ENCODE results near the gene B4GALT1.
A peak's percentile ranks its signal among the peaks of the same experiment; 100 is the strongest.

DNA sequence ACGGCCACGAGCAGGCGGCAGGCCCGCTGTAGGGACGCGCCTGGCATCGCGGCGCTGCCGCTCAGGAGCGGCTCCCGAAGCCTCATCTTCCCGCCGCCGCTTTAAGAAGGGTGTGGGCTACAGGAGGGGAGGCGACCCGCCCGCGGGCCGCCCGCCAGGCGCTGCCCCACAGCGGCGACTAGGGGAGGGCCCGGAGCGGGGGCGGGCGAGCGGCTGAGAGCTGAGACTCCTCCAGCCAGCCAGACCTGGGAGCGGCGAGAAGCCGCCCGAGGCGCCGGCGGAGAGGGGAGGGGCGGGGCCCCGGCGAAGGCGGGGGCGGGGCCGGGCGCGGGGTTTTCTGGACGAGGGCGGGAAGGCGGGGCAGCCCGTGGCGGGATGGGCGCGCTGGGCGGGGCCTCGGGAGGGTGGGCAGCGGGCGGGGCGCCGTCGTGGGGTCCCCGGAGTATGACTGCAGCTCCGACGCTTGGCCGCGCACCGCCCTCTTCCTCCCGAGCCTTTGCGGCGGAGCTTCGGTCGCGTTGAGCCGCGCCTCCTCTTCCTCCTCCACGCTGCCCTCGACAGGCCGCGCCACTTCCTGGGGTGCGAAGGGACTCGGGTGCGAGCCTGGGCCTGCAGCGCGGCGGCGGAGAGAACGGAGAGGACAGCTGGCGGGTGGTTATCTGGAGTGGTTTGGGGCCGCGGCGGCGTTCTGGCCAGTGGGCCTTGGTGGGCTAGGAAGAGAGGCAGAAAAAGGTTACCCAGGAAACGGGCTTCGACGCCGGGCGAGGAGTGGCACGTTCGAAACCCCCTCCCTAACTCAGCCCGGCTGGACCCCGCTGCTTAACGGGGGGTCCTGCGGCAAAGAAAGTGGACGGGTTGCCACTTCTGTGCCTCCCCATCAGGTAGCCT, at the start of gene B4GALT1:
- peak in 6 of 11 experiments; percentile 12 to 43 (median 24) for TF ChIP-seq CTCF (IDR thresholded peaks at IDR 0.05 in 8 of 11, conservative IDR thresholded peaks at IDR 0.05 in 3 of 11)
- TF ChIP-seq POLR2AphosphoS5 (IDR thresholded peaks at IDR 0.05), result peak; percentile 96 to 97 (median 96)
- peak; percentile 57 to 86 (median 57) for TF ChIP-seq POLR2A (IDR thresholded peaks at IDR 0.05)

All from spleen (tissue), 7 donors.